HG02642 (cell line): Measurements from ENCODE around the gene ZNF74.
"Not testable (repeated sequence)": the region's sequence is repeated elsewhere in the genome, so short reads cannot be mapped to it uniquely, and the experiment has no call there.

Experiments used
- ATAC-seq: cut with Tn5 transposase; IDR thresholded peaks from one replicate; pipeline ENCODE4 v1.9.1; 2021; ENCODE audit warnings: mild to moderate bottlenecking; ENCODE audit not compliant: unreplicated experiment, poor library complexity

ZNF74 gene

DNA sequence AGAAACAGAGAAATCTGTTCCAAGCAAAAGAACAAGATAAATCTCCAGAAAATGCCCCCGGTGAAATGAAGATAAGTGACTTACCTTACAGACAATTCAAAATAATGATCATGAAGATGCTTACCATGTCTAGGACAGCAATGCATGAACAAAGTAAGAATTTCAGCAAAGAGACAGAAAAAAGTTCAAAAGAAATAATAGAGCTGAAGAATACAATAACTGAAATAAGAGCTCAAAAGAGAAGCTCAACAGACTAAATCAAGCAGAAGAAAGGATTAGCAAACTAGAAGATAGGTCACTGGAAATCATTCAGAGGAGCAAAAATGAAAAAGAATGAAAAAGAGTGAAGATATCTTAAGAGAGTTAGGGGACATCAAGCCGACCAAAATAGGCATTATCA, 19.8 kb upstream of the ZNF74 start:
- ATAC-seq: not testable (repeated sequence)

DNA sequence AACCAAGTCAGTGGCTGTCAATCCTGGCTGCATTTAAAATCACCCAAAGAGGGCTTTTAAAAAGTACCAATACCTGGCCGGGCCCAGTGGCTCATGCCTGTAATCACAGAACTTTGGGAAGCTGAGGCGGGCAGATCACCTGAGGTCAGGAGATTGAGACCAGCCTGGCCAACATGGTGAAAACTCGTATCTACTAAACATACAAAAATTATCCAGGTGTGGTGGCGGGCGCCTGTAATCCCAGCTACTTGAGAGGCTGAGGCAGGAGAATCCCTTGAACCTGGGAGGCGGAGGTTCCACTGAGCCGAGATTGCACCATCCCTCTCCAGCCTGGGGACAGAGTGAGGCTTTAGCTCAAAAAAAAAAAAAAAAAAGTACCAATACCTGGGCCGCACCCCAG, 17.7 kb upstream of the ZNF74 start:
- not testable (repeated sequence) for ATAC-seq

DNA sequence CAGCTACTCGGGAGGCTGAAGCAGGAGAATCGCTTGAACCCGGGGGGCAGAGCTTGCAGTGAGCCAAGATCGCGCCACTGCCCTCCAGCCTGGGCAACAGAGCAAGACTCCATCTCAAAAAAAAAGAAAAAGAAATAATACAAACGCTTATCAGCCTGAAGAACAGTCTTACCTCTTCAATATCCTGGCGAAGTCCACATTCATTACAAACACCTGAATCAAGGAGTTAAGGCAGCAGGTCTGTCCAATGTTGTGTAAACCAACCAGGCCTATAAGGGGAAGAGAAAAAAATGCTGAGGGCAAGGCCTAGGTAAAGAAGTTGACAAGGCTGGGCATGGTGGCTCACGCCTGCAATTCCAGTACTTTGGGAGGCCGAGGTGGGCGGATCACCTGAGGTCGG, 17.0 kb upstream of the ZNF74 start:
- not testable (repeated sequence) for ATAC-seq

DNA sequence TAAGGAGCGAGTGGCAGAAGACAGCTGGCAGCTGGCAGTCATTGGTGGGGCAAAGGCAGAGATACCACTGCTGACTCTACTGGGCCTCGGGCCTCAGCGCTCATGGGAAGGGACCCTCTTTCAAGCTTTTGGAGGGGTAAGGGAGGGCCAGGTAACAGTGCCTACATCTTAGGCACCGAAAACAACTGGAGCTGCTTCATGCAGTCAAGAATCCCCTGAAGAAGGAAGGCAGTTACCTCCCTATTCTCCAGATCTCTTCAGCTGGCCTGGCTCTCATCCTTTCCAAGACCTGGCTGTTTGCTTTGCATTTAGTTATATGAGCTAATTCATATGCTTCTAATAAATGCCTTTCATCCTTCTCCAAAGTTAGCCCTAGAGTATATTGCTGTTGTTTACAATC, 15.8 kb upstream of the ZNF74 start:
- no peak for ATAC-seq

DNA sequence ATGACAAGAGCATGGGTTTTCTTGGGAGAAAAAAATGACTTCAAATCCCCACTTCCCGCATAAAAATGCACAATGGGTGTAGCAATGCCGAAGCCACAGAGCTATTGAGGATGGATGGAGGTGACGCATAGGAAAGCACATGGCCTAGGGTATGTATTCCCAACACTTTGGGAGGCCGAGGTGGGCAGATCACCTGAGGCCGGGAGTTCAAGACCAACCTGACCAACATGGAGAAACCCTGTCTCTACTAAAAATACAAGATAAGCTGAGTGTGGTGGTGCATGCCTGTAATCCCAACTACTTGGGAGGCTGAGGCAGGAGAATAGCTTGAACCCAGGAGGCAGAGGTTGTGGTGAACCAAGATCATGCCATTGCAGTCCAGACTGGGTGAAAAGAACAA, 15.3 kb upstream of the ZNF74 start:
- ATAC-seq: not testable (repeated sequence)

DNA sequence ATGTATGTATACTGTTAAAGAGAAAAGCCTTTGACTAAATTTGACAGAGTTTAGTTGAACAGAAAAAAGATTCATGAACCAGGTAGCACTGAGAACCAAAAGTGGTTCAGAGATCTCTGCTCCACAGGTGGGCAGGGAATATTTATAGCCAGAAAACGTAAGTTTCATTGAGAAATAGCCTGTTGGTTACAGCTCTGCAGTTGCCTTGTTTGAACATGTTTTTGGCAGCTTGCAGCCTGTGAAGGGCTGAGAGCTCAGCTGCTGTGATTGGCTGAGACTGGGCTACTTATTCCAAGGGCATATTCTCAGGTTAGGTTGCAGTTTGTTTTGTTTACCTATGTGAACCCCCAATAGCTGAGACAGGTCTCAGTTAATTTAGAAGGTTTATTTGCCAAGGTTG, 13.5 kb upstream of the ZNF74 start:
- ATAC-seq: no peak

DNA sequence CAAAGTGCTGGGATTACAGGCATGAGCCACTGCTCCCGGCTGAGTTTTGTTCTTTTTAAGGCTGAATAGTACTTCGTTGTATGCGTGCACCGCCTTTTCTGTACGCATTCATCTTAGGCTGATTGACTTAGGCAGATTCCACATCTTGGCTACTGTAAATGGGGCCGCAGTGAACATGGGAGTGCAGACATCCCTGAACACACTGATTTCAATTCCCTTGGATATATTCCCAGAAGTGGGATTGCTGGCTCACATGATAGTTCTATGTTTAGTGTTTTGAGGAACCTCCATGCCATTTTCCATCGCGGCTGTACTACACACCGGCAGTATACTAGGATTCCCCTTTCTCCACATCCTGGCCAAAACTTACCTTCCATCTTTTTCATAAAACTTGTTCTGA, 10.4 kb upstream of the ZNF74 start:
- ATAC-seq: no peak

DNA sequence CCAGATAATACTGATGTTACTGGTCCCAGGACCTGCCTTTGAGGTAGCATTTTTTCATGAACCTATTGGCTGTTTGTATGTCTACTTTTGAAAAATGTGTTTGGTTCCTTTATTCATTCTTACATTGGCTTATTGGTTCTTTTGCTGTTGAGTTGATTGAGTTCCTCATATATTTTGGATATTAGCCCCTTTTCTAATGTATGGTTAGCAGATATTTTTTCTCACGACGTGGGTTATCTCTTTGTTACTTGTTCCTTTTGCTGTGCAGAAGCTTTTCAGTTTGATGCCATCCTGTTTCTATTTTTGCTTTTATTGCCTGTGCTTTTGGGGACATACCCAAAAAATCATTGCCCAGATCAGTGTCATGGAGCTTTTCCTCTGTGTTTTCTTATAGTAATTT, 9.8 kb upstream of the ZNF74 start:
- ATAC-seq: no peak

DNA sequence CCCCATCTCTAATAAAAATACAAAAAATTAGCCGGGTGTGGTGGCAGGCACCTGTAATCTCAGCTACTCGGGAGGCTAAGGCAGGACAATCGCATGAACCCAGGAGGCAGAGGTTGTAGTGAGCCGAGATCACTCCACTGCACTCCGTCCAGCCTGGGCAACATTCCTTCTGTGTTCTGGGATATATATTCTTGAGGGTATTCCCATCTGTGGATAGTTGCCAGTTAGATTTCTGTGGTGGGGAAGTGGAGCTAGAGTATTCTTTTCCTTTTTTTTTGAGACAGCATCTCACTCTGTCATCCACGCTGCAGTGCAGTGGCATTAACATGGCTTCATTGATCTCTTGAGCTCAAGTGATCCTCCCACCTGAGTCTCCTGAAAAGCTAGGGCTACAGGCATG, 9.1 kb upstream of the ZNF74 start:
- ATAC-seq: no peak

DNA sequence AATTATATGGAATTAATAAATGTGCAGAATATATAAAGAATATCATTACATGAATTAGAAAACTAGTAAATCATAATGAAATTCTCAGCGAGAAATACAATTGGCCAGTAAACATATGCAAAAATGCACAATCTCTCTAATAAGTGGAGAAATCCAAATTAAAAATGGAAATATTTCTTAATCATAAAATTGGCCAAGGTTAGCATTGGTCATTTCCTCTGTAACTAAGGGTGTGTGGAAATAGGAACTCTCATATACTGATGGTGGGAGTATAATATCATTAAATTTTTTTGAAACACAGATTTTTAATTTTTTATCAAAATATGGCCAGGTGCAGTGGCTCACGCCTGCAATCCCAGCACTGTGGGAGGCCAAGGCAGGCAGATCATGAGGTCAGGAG, 7.6 kb upstream of the ZNF74 start:
- ATAC-seq: no peak

DNA sequence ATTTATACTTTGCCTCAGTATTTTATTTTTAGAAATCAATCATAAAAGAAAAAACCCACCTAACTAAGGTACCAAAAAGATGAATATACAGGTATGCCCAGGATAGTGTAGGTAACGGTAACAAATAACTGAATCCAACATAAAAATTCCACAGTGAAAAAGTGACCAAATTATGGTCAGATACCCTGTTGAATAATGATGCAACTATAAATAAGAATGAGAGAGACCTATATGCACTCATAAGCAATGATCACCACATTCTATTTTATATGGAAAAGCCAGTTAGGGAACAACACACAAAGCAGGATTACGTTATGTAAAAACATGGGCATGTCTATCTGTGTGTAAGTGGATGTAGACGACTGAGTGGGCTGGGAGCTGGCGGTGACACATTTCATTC, 7.0 kb upstream of the ZNF74 start:
- ATAC-seq: no peak

DNA sequence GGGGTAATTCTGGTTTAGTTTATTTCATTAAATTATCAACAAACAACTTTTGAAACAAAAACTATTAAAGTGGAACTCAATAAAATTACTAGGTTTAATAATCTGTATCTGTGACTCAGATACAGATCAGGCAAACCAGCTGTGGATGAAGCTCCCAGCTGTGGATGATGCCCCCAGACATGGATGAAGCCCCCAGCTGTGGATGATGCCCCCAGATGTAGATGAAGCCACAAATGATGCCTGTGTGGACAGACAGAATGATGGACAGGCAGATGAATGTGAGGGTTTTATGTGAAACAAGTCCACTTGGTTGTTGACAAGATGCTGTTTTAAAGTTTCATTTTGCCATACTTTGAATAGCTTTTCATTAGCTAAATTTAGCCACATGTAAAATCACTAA, 5.8 kb upstream of the ZNF74 start:
- no peak for ATAC-seq

DNA sequence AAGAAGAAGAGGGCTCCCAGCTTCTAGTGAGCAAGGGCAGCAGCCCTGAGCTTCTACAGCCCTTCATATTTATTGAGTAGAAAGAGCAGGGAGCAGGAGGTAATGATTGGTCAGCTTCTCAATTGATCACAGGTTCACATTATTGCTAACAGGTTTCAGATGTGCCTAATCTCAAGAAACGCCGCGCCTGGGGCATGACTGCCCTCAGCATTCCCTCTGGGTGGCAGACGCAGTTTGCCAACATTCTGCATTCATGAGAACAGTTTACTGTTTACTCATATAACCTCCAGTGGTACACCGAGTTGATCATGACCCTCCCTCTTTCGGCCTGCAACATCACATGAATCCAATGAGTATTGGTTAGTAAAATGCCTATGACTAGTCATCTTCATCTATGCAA, 4.7 kb upstream of the ZNF74 start:
- no peak for ATAC-seq

DNA sequence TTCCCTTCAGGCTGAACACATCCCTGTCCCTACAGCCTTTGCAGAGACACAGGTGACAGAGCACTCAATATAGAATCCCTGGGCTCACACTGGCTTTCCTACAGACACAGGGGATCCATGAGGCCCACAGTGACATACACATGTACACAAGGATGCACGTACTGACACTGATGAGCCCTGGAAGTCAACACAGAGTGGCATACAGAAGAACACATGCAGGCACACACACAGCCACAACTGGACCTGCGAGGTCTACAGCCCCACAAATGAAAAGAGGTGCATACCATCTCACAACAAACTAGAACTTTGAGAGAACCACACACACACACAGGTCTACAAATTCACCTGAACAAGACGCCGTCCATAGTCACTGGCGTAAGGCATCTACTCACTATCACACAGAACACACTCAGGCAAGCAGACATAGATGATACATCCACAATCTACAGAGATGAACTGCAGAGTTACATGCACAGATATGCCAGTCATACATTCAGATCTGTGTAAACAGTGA, 3.5 kb upstream of the ZNF74 start:
- no peak for ATAC-seq

DNA sequence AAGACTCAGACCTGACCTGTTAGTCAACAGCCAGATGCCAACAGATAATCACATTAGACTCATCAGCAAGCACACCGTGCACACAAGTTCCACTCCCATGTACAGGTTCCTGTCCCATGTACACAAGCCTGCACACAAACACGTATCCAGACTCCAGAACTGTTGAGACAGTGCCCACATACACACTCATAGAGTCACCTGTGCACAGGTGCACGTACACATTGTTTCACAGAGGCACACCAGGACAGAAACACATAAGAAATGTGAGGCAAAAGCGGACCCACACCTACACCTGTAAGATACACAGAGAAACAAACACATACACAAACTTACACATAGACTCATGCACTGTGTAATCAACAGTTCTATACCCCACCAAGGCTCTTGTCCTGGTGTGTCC, 2.7 kb upstream of the ZNF74 start:
- ATAC-seq: no peak

DNA sequence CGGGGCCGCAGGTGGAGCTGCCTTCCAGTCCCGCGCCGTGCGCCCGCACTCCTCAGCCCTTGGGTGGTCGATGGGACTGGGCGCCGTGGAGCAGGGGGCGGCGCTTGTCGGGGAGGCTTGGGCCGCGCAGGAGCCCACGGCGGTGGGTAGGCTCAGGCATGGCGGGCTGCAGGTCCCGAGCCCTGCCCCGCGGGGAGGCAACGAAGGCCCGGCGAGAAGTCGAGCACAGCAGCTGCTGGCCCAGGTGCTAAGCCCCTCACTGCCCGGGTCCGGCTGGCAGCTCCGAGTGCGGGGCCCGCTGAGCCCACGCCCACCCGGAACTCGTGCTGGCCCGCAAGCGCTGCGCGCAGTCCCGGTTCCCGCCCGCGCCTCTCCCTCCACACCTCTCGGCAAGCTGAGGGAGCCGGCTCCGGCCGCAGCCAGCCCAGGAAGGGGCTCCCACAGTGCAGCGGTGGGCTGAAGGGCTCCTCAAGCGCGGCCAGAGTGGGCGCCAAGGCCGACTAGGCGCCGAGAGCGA, 1.5 kb upstream of the ZNF74 start:
- ATAC-seq: not testable (repeated sequence)

DNA sequence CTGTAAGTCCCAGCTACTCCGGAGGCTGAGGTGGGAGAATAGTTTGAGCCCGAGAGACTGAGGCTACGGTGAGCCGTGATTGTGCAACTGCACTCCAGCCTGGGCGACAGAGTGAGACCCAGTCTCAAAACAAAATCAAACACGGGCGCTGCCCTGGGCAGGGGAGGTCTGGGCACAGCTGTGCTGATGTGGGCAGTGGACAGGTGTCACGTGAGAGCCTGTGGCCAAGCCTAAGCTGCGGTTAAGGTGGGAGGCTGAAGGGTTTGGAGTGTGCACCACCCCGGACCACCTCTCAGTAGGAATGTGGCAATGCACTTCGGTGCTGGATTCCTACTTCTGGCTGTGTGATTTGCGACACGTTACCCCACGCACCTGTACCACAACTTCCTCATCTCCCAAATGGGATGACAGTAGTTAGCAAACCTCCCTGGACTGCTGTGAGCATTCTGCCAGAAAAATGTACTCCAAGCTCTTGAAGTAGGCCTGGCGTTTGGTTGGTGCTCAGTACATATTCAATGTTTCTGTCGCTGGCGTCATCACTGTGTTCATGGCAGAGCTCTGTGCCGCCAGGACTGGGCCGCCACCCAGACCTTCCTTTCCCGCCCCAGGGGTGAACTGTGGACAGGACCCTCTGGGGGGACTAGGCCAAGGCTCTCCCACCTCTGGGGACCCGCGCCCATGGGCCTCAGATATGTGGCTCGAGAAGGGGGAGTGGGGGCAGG, 807 bp upstream of the ZNF74 start:
- ATAC-seq: no peak

DNA sequence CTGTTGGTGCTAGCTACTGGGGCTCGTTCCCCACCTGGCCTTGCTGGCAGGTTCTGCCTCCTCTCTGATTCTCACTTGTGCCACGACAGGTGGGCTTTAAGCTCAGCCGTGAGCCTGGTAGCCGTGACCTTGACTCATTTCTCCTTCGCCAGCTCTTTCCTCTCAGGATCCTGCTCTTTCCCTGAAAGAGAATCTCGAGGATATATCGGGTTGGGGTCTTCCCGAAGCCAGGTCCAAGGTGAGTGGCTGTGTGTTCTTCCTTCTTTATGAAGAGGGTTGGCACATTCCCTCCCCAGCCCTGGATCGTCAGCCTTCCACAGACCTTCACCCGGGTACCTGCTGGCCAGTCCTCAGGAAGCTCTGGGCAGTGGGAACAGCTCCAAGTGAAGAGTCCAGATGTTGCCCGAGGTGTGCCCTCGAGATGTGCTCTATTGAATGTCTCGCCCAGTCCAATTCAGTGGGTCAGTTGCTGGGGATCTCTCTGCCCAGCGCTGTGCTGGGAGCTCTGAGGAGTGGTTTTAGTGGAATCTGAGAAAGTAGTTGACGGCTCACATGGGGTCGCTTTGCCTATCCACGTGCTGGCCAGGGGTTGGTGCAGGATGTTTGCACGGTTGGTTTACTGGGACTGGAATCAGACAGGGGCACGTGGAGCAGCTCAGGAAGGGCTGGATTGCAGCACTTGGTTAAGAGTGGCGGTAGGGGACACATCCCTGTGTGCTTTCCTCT, 1.4 kb downstream of the ZNF74 start:
- no peak for ATAC-seq

DNA sequence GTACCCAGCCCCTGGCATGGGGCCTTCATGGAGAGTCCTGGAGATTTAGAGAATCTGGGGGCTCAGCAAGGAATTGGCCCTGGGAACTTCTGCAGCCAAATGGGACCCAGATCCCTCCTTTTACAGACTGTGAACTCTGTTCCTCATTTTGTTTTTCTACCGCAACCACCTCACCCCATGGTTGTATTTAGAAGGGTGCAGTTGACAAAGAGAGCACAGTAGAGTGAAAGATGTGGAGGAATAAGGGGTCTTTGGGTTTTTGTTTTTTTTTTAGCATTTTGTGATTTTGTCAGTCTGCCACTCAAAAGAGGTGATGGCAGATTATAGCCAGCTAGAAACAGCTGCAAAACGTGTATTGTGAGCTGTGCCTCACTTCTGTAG, 1.9 kb downstream of the ZNF74 start:
- no peak for ATAC-seq

DNA sequence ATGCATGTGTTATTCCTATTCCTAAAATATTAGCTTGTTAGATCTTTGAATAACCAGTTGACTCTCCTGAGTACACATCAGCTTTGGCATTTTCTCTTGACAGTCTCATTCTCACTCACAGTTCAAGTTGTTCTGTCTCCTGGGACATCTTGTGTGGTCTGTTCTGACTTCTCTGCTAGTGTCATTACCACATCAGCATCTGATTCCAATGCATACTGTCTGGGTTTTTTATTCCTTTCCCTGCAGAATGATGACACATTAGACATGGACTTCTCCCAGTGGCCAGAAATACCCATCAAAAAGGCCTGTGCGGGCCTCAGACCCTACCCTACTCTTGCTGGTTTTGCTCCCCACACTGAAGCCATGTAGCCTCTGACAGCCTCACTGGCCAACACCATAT, 2.7 kb downstream of the ZNF74 start:
- no peak for ATAC-seq

DNA sequence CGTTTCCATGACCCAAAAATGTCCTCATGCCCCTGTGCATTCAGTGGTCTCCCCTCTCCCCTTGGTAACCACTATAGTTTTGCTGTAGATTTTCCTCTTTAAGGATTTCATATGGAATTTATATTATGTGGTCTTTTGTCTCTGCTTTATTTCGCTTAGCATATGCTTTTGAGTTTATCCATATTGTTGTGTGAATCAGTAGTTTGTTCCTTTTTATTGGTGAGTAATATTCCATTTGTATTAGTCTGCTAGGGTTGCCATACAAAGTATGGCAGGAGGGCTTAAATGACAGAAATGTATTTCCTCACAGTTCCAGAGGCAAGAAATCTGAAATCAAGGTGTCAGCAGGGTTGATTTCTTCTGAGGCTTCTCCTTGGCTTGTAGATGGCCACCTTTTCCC, 3.5 kb downstream of the ZNF74 start:
- no peak for ATAC-seq

DNA sequence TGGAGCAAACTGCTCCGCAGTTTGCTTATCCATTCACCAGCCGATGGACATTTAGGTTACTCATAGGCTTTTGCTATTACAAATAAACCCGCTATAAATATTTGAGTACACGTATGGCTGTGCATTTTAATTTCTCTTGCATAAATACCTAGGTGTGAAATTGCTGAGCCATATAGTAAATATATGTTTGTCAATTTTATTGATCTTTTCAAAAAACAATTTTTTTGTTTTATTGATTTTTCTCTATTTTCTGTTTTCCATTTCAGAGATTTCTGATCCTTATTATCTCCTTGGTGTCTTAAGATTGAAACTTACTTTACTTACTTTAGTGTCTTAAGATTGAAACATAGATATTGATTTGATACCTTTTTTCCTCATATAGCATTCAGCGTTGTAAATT, 4.5 kb downstream of the ZNF74 start:
- no peak for ATAC-seq
